IMR-90 (cell line): Measurements from ENCODE around the gene SHISA3. TPM values are rescaled to one million over a fixed set of nuclear protein-coding genes. Genes with fewer than 3 reads are reported as not detected.

Experiments used
- ATAC-seq: fragments of 200-7000 bp; cut with Tn5 transposase; 2 replicates; pipeline ENCODE4 v1.9.1; 2020; ENCODE audit warnings: low read depth, mild to moderate bottlenecking, moderate library complexity
- BruUV-seq: library from RNA; stranded (reverse); fragments of 400-500 nt; replicated peaks from 2 replicates; lab custom pipeline; 2021; lab: Mats Ljungman, UMichigan
- CTCF ChIA-PET: fragments of 300-600 bp; formaldehyde crosslinking; extraction: SDS; loops from one replicate; lab custom pipeline; 2021; ENCODE audit warnings: antibody characterized with exemption; lab: Yijun Ruan, JAX
- POLR2A ChIA-PET: fragments of 300-600 bp; sonication (Branson Sonifier 250); formaldehyde crosslinking; loops from one replicate; lab custom pipeline; 2022; ENCODE audit warnings: antibody characterized with exemption; ENCODE audit not compliant: unreplicated experiment; lab: Charles Lee
- DNase-seq: peaks from one replicate; pipeline ENCODE4 v3.0.0; 2013
- H2AFZ ChIP-seq: replicated peaks from 2 replicates; pipeline ENCODE3; 2013; ENCODE audit warnings: low read length, mild to moderate bottlenecking; ENCODE audit not compliant: poor library complexity
- H2AK5ac ChIP-seq: 2 replicates; pipeline ENCODE4 v1.6.1; 2013; ENCODE audit warnings: low read depth, low read length, inconsistent platforms
- H2AK9ac ChIP-seq: replicated peaks from 2 replicates; pipeline ENCODE3; 2013; ENCODE audit warnings: mild to moderate bottlenecking, low read depth, low read length, moderate library complexity; ENCODE audit not compliant: poor library complexity
- H2BK120ac ChIP-seq: 2 replicates; pipeline ENCODE4 v1.6.1; 2013; ENCODE audit warnings: low read depth, low read length, inconsistent platforms
- H2BK15ac ChIP-seq: 3 replicates; pipeline ENCODE4 v1.6.1; 2013; ENCODE audit warnings: low read depth, low read length, inconsistent platforms
- H2BK20ac ChIP-seq: 2 replicates; pipeline ENCODE4 v1.6.1; 2013; ENCODE audit warnings: low read depth, mild to moderate bottlenecking, inconsistent platforms, low read length, moderate library complexity
- H2BK5ac ChIP-seq: 2 replicates; pipeline ENCODE4 v1.6.1; 2013; ENCODE audit warnings: mild to moderate bottlenecking, low read depth, low read length, inconsistent platforms; ENCODE audit not compliant: poor library complexity, severe bottlenecking
- H3K14ac ChIP-seq: replicated peaks from 2 replicates; pipeline ENCODE4 v1.6.1; 2013; ENCODE audit warnings: low read depth, low read length, inconsistent platforms
- H3K18ac ChIP-seq: 2 replicates; pipeline ENCODE4 v1.6.1; 2013; ENCODE audit warnings: low read depth, low read length, control low read depth
- H3K23ac ChIP-seq: 2 replicates; pipeline ENCODE4 v1.6.1; 2013; ENCODE audit warnings: low read depth, low read length, inconsistent platforms
- H3K27ac ChIP-seq: 2 replicates; pipeline ENCODE4 v1.5.1; 2013; ENCODE audit warnings: mild to moderate bottlenecking, control low read depth, low read length; ENCODE audit not compliant: insufficient read depth
- H3K27me3 ChIP-seq: 2 replicates; pipeline ENCODE4 v1.6.1; 2013; ENCODE audit warnings: low read length; ENCODE audit not compliant: control insufficient read depth, insufficient read depth
- H3K36me3 ChIP-seq: 2 replicates; pipeline ENCODE4 v1.6.1; 2013; ENCODE audit warnings: low read length, mixed read lengths; ENCODE audit not compliant: control insufficient read depth, insufficient read depth
- H3K4ac ChIP-seq: 2 replicates; pipeline ENCODE4 v1.6.1; 2013; ENCODE audit warnings: low read depth, low read length, inconsistent platforms
- H3K4me1 ChIP-seq: 2 replicates; pipeline ENCODE4 v1.6.1; 2013; ENCODE audit warnings: low read length, mixed read lengths; ENCODE audit not compliant: control insufficient read depth, insufficient read depth
- H3K4me2 ChIP-seq: 2 replicates; pipeline ENCODE4 v1.6.1; 2013; ENCODE audit warnings: low read depth, mild to moderate bottlenecking, control low read depth, low read length, moderate library complexity
- H3K4me3 ChIP-seq: 2 replicates; pipeline ENCODE4 v1.5.1; 2013; ENCODE audit warnings: low read depth, mild to moderate bottlenecking, control low read depth, low read length, moderate library complexity; ENCODE audit not compliant: insufficient read depth
- H3K56ac ChIP-seq: 2 replicates; pipeline ENCODE4 v1.6.1; 2013; ENCODE audit warnings: low read length, inconsistent platforms; ENCODE audit not compliant: insufficient read depth; ENCODE audit errors: extremely low read depth
- H3K79me1 ChIP-seq, 2 experiments: 2 replicates each; pipeline ENCODE4 v1.6.1; 2013; ENCODE audit warnings: low read length in 2 of 2, inconsistent platforms in 1 of 2, low read depth in 1 of 2
- H3K9ac ChIP-seq: 2 replicates; pipeline ENCODE4 v1.6.1; 2013; ENCODE audit warnings: low read depth, low read length, control low read depth
- H3K9me1 ChIP-seq: 2 replicates; pipeline ENCODE4 v1.6.1; 2013; ENCODE audit warnings: low read length, inconsistent platforms; ENCODE audit not compliant: insufficient read depth
- H3K9me3 ChIP-seq: 2 replicates; pipeline ENCODE4 v1.6.1; 2013; ENCODE audit warnings: low read length; ENCODE audit not compliant: control insufficient read depth, insufficient read depth
- H4K20me1 ChIP-seq: 2 replicates; pipeline ENCODE4 v1.6.1; 2013; ENCODE audit warnings: low read length, inconsistent platforms; ENCODE audit not compliant: insufficient read depth
- H4K5ac ChIP-seq: 2 replicates; pipeline ENCODE4 v1.6.1; 2013; ENCODE audit warnings: mild to moderate bottlenecking, low read depth, low read length, control low read depth
- H4K8ac ChIP-seq, 2 experiments: 2 replicates each; pipeline ENCODE4 v1.6.1; 2013; ENCODE audit warnings: low read depth in 2 of 2, low read length in 2 of 2, control low read depth in 1 of 2, inconsistent platforms in 1 of 2
- H4K91ac ChIP-seq: 2 replicates; pipeline ENCODE4 v1.6.1; 2013; ENCODE audit warnings: low read depth, low read length, inconsistent platforms; ENCODE audit not compliant: insufficient read depth
- CEBPB ChIP-seq: IDR thresholded peaks from 2 replicates; pipeline ENCODE4 v1.6.1; 2012; ENCODE audit warnings: low read depth, low read length, improper control_type of control experiment
- CHD1 ChIP-seq: IDR thresholded peaks from 2 replicates; pipeline ENCODE4 v1.6.1; 2012; ENCODE audit warnings: low read depth, low read length, improper control_type of control experiment
- NFE2L2 ChIP-seq: fragments of 150-350 bp; IDR thresholded peaks from 2 replicates; pipeline ENCODE4 v1.6.1; 2016; ENCODE audit warnings: low read depth, mild to moderate bottlenecking, low read length
- RAD21 ChIP-seq: IDR thresholded peaks from 2 replicates; pipeline ENCODE4 v1.6.1; 2012; ENCODE audit warnings: low read length, improper control_type of control experiment
- WGBS, 2 experiments: methylation state at CpG; one replicate each; pipeline versions ENCODE4 v1.1.5 to v1.1.7; 2013; ENCODE audit warnings: missing lambda C conversion rate in 2 of 2; ENCODE audit not compliant: insufficient read length in 1 of 2; ENCODE audit errors: extremely low coverage in 2 of 2; 5-methylcytosine and 5-hydroxymethylcytosine counted together
- dilution Hi-C: fragments of 300-500 bp; cut with HindIII; formaldehyde crosslinking; loops from one replicate; pipeline ENCODE4 v1.14.3; 2018; ENCODE audit warnings: low sequenced_read_pairs; ENCODE audit not compliant: unreplicated experiment
- in situ Hi-C: fragments of 300-500 bp; cut with MboI; formaldehyde crosslinking; loops from 3 replicates; pipeline ENCODE4 v1.14.3; 2019; ENCODE audit warnings: low sequenced_read_pairs, inconsistent platforms, mixed read lengths
- intact Hi-C: fragments of 100-400 bp; cut with micrococcal nuclease; formaldehyde crosslinking; loops from 2 replicates; pipeline ENCODE4 v1.10.0; 2022
- polyA plus RNA-seq, 3 experiments: library from polyadenylated mRNA; depleted of rRNA; stranded (reverse); fragments of >200 nt; gene quantifications; 2 replicates each; pipeline ENCODE4 v1.2.3, GENCODE V29; 2012; ENCODE audit warnings: low replicate concordance in 1 of 3
- total RNA-seq: library from RNA; depleted of rRNA; stranded (reverse); fragments of >200 nt; gene quantifications from 2 replicates; pipeline ENCODE4 v1.2.3, GENCODE V29; 2012
- TF ChIP-seq, protein P1 (sequence below): fragments of 150-350 bp; IDR thresholded peaks from 2 replicates; pipeline ENCODE4 v1.6.1; 2016; ENCODE audit warnings: low read depth, mild to moderate bottlenecking, low read length, moderate library complexity, borderline replicate concordance
- TF ChIP-seq, protein P2 (sequence below): fragments of 150-350 bp; IDR thresholded peaks from 2 replicates; pipeline ENCODE4 v1.6.1; 2017; ENCODE audit warnings: mild to moderate bottlenecking, antibody characterized with exemption, low read length, low read depth

The SHISA3 gene
- total and polyA plus RNA-seq, 2 of the 4 experiments (the other 2 are of a cell fraction): 0.18 to 0.77 TPM

DNA sequence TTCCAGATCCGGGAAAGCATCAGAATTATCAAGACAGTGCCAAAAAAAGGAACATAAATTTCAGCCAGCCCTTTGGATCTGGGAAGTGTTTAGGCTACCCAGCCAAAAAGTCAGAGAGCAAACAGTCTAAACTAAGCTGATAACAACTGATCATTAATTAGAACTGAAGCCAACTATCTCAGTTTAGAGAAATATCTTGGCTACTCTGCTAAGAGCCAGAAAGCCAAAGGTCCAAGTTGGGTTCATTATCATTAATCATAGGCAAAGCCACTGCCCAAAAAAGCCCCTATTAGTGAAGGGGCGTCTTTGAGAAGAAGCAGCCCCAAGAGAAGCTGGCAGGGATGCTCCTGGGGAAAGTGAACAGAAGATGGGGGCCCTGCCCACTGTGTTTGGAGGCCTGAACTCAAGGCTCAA is 37.0 kb upstream of the SHISA3 start:
- no peak overlapping the region for H2BK5ac ChIP-seq
- H3K79me1 ChIP-seq: no peaks in the 10 kb centered on the region
- H3K4me1 ChIP-seq: peaks cover 10% of the 10 kb centered on the region; the same call in 1 of the 2 replicates
- H4K91ac ChIP-seq: no peak overlapping the region
- H3K56ac ChIP-seq: no peak overlapping the region
- in situ Hi-C loops (no loop called here), dilution Hi-C loops (no loop called here), intact Hi-C loops (no loop called here)
- WGBS, 2 experiments: no CpG with 5 or more reads among the region's 2 CpGs
- DNase-seq (no peak), ATAC-seq (no peak)
- no peak overlapping the region for H3K23ac ChIP-seq
- H3K36me3 ChIP-seq: no peaks in the 10 kb centered on the region
- no peak overlapping the region for H2BK15ac ChIP-seq
- H3K9me3 ChIP-seq: peaks cover 2% of the 10 kb centered on the region
- H2AFZ ChIP-seq: no peak overlapping the region
- H3K14ac ChIP-seq: no peak overlapping the region
- H4K20me1 ChIP-seq: no peaks in the 10 kb centered on the region
- no peak overlapping the region for H2AK5ac ChIP-seq
- no peaks in the 10 kb centered on the region for H3K27me3 ChIP-seq
- H2BK20ac ChIP-seq: no peak overlapping the region
- no peak overlapping the region for H4K8ac ChIP-seq
- H2BK120ac ChIP-seq: no peak overlapping the region
- H2AK9ac ChIP-seq: no peak overlapping the region
- H3K9me1 ChIP-seq: no peaks in the 10 kb centered on the region
- POLR2A ChIA-PET: interaction anchor here (1.1 kb wide), 1 partner anchor 8 kb away, joined by 3 read pairs; no protein-coding TSS in a partner anchor
- CTCF ChIA-PET: interaction anchor here (0.9 to 1.1 kb wide), 2 partner anchors 11 to 78 kb away, joined by 4 to 5 read pairs; no protein-coding TSS in a partner anchor
- peak overlapping the region; percentile 85; the same call in 1 of the 2 replicates for H3K27ac ChIP-seq
- H3K4me3 ChIP-seq: no peak overlapping the region
- BruUV-seq: no TSS peak
- peak overlapping the region; percentile 75; the same call in 1 of the 2 replicates for H4K5ac ChIP-seq
- TF ChIP-seq CHD1 (no peak), CEBPB (no peak), RAD21 (no peak), NFE2L2 (no peak)
- TF ChIP-seq, protein P1, sequence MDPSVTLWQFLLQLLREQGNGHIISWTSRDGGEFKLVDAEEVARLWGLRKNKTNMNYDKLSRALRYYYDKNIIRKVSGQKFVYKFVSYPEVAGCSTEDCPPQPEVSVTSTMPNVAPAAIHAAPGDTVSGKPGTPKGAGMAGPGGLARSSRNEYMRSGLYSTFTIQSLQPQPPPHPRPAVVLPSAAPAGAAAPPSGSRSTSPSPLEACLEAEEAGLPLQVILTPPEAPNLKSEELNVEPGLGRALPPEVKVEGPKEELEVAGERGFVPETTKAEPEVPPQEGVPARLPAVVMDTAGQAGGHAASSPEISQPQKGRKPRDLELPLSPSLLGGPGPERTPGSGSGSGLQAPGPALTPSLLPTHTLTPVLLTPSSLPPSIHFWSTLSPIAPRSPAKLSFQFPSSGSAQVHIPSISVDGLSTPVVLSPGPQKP: no peak
- TF ChIP-seq, protein P2, sequence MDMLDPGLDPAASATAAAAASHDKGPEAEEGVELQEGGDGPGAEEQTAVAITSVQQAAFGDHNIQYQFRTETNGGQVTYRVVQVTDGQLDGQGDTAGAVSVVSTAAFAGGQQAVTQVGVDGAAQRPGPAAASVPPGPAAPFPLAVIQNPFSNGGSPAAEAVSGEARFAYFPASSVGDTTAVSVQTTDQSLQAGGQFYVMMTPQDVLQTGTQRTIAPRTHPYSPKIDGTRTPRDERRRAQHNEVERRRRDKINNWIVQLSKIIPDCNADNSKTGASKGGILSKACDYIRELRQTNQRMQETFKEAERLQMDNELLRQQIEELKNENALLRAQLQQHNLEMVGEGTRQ: no peak
- peak overlapping the region; percentile 82 for H3K4me2 ChIP-seq
- no peak overlapping the region for H3K4ac ChIP-seq
- no peak overlapping the region for H3K9ac ChIP-seq
- peak overlapping the region; percentile 69; the same call in 1 of the 2 replicates for H3K18ac ChIP-seq
